BLaER1 treated with 17β-estradiol and CSF1 and Interleukin-3, amounts not matched to agents 10 nM and 100 nM (cell line): Measurements from ENCODE around the gene SLC39A6.
"Not testable (repeated sequence)": the region's sequence is repeated elsewhere in the genome, so short reads cannot be mapped to it uniquely, and the experiment has no call there.

Experiments used
- H3K27ac ChIP-seq, 11 experiments: shearing (Covaris generic); formaldehyde crosslinking; 2 replicates each; pipeline ENCODE4 v1.8.1; 2022
- H3K27me3 ChIP-seq, 11 experiments: shearing (Covaris generic); formaldehyde crosslinking; 2 replicates each; pipeline ENCODE4 v1.8.1; 2022
- H3K36me3 ChIP-seq, 11 experiments: shearing (Covaris generic); formaldehyde crosslinking; 2 replicates each; pipeline ENCODE4 v1.8.1; 2022
- H3K4me1 ChIP-seq, 10 experiments: shearing (Covaris generic); formaldehyde crosslinking; 2 replicates each; pipeline ENCODE4 v1.8.1; 2022
- H3K4me2 ChIP-seq, 11 experiments: shearing (Covaris generic); formaldehyde crosslinking; 2 replicates each; pipeline ENCODE4 v1.8.1; 2022
- H3K4me3 ChIP-seq, 10 experiments: shearing (Covaris generic); formaldehyde crosslinking; 2 replicates each; pipeline ENCODE4 v1.8.1; 2022
- H3K9ac ChIP-seq, 11 experiments: shearing (Covaris generic); formaldehyde crosslinking; 2 replicates each; pipeline ENCODE4 v1.8.1; 2022
- H3K9me3 ChIP-seq, 11 experiments: shearing (Covaris generic); formaldehyde crosslinking; replicated peaks in 1 of 11; 2 replicates each; pipeline ENCODE4 v1.8.1; 2022
- H4K20me1 ChIP-seq, 11 experiments: shearing (Covaris generic); formaldehyde crosslinking; 2 replicates each; pipeline ENCODE4 v1.8.1; 2022
- Cebpa-rat ChIP-seq, 11 experiments: shearing (Covaris generic); IDR thresholded peaks; 2 replicates each; pipeline ENCODE4 v1.8.1; 2022

The SLC39A6 gene

GRCh38 chr18:36066001-36066400, 63.1 kb downstream of the SLC39A6 start:
- Histone ChIP-seq H3K27me3 (no peaks in the 10 kb centered on the region), H3K27ac (peak overlapping the region in 10 of 11 experiments; percentile 85 to 92 (median 89); a peak in 17 of 22 replicates), H3K4me2 (peak overlapping the region; percentile 75 to 94 (median 81)), H4K20me1 (peaks cover 7 to 55% (median 22%) of the 10 kb centered on the region in 11 experiments; a peak in 16 of 22 replicates), H3K4me1 (peaks cover 10 to 34% (median 22%) of the 10 kb centered on the region in 10 experiments; a peak in 15 of 20 replicates), H3K4me3 (peak overlapping the region; percentile 86 to 100 (median 98)), H3K36me3 (peaks cover 0 to 38% (median 23%) of the 10 kb centered on the region in 11 experiments; a peak in 18 of 22 replicates), H3K9ac (peak overlapping the region; percentile 88 to 94 (median 92)), H3K9me3 (peaks cover 0 to 35% (median 23%) of the 10 kb centered on the region in 11 experiments; a peak in 18 of 22 replicates)
- no peak for TF ChIP-seq Cebpa-rat (IDR thresholded peaks at IDR 0.05)

- H4K20me1 ChIP-seq: peaks cover 7 to 67% (median 22%) of the 10 kb centered on the region in 11 experiments; a peak in 16 of 22 replicates
- peaks cover 10 to 44% (median 22%) of the 10 kb centered on the region in 10 experiments; a peak in 15 of 20 replicates for H3K4me1 ChIP-seq
- peak overlapping the region in 3 of 11 experiments; percentile 6 to 94 (median 76); a peak in 3 of 22 replicates for H3K4me2 ChIP-seq
- peaks cover 0 to 49% (median 23%) of the 10 kb centered on the region in 11 experiments; a peak in 18 of 22 replicates for H3K36me3 ChIP-seq
- H3K27ac ChIP-seq, H3K9ac ChIP-seq, H3K27me3 ChIP-seq, H3K4me3 ChIP-seq: not testable (repeated sequence)
- H3K9me3 ChIP-seq: peaks cover 0 to 46% (median 34%) of the 10 kb centered on the region in 11 experiments; a peak in 18 of 22 replicates
These were observed 64.4 kb downstream of the SLC39A6 start for GRCh38 chr18:36064809-36065079.

- H3K4me2 ChIP-seq: peak overlapping the region in 7 of 11 experiments; percentile 13 to 94 (median 44); a peak in 13 of 22 replicates
- peaks cover 10 to 44% (median 22%) of the 10 kb centered on the region in 10 experiments; a peak in 15 of 20 replicates for H3K4me1 ChIP-seq
- TF ChIP-seq Cebpa-rat (IDR thresholded peaks at IDR 0.05): no peak
- peaks cover 0 to 54% (median 23%) of the 10 kb centered on the region in 11 experiments; a peak in 18 of 22 replicates for H3K36me3 ChIP-seq
- H4K20me1 ChIP-seq: peaks cover 7 to 67% (median 22%) of the 10 kb centered on the region in 11 experiments; a peak in 16 of 22 replicates
- no peak overlapping the region; a peak in 2 of 20 replicates for H3K4me3 ChIP-seq
- peak overlapping the region in 1 of 11 experiments; percentile 37; a peak in 1 of 22 replicates for H3K9ac ChIP-seq
- H3K27me3 ChIP-seq: no peaks in the 10 kb centered on the region
- H3K27ac ChIP-seq: no peak overlapping the region; a peak in 1 of 22 replicates
- peaks cover 0 to 48% (median 38%) of the 10 kb centered on the region in 11 experiments; a peak in 18 of 22 replicates for H3K9me3 ChIP-seq
These were observed 64.9 kb downstream of the SLC39A6 start for GRCh38 chr18:36064027-36064808.

GRCh38 chr18:36058674-36059073, 70.5 kb downstream of the SLC39A6 start:
- no peak overlapping the region for H3K9ac ChIP-seq
- H3K4me3 ChIP-seq: no peak overlapping the region
- no peak overlapping the region for H3K27ac ChIP-seq
- no peak for TF ChIP-seq Cebpa-rat (IDR thresholded peaks at IDR 0.05)
- no peak overlapping the region for H3K4me2 ChIP-seq
- peaks cover 13 to 76% (median 32%) of the 10 kb centered on the region in 11 experiments; a peak in 21 of 22 replicates for H3K36me3 ChIP-seq
- H4K20me1 ChIP-seq: peaks cover 3 to 83% (median 21%) of the 10 kb centered on the region in 11 experiments; a peak in 14 of 22 replicates
- H3K4me1 ChIP-seq: peaks cover 0 to 18% (median 6%) of the 10 kb centered on the region in 10 experiments; a peak in 12 of 20 replicates
- no peaks in the 10 kb centered on the region for H3K27me3 ChIP-seq
- peaks cover 6 to 69% (median 53%) of the 10 kb centered on the region in 11 experiments; a peak in 20 of 22 replicates for H3K9me3 ChIP-seq
